Activated CD4-positive, alpha-beta T cell treated with anti-CD3 and anti-CD28 coated beads for 36 hours (primary cell): ENCODE measurements around the gene WDR41. TPM values are rescaled to one million over a fixed set of nuclear protein-coding genes. Genes with fewer than 3 reads are reported as not detected.

Experiments
- ATAC-seq: fragments of 200-7000 bp; cut with Tn5 transposase; one replicate; pipeline ENCODE4 v1.10.0; 2021; ENCODE audit warnings: mild to moderate bottlenecking, moderate library complexity
- CTCF ChIA-PET: fragments of 350-600 bp; sonication (Branson Sonifier 250); formaldehyde crosslinking; loops from one replicate; lab custom pipeline; 2021; ENCODE audit warnings: antibody characterized with exemption; lab: Charles Lee
- POLR2A ChIA-PET: fragments of 350-600 bp; sonication (Branson Sonifier 250); formaldehyde crosslinking; loops from one replicate; lab custom pipeline; 2021; ENCODE audit warnings: antibody characterized with exemption, inconsistent platforms; lab: Charles Lee
- DNase-seq: peaks from one replicate; pipeline ENCODE4 v3.0.0-alpha.2; 2020
- H3K27ac Mint-ChIP-seq: one replicate; pipeline ENCODE4 v1.8.0; 2021; ENCODE audit warnings: mixed read lengths
- H3K27me3 Mint-ChIP-seq: one replicate; pipeline ENCODE4 v1.8.0; 2021; ENCODE audit warnings: mixed read lengths
- H3K36me3 Mint-ChIP-seq: one replicate; pipeline ENCODE4 v1.8.0; 2021; ENCODE audit warnings: low read depth, mixed read lengths
- H3K4me1 Mint-ChIP-seq: one replicate; pipeline ENCODE4 v1.8.0; 2021; ENCODE audit warnings: mixed read lengths
- H3K4me3 Mint-ChIP-seq: one replicate; pipeline ENCODE4 v1.8.0; 2021; ENCODE audit warnings: mild to moderate bottlenecking, moderate library complexity, mixed read lengths
- H3K9me3 Mint-ChIP-seq: one replicate; pipeline ENCODE4 v1.8.0; 2021; ENCODE audit warnings: low read depth, mixed read lengths
- intact Hi-C, 2 experiments: fragments of 100-400 bp; cut with DNase I in 1 of 2; cut with micrococcal nuclease in 1 of 2; formaldehyde crosslinking; loops; one replicate each; pipeline versions ENCODE4 v1.14.2 to v1.15.1; 2022 to 2024; cut with DNase I, micrococcal nuclease
- total RNA-seq, 2 experiments: library from RNA; stranded (reverse); gene quantifications; one replicate each; pipeline ENCODE4 v1.2.3, GENCODE V29; 2021

WDR41 gene
- total RNA-seq, 2 experiments from 2014 or later = 24.2 to 25.4 TPM

DNA sequence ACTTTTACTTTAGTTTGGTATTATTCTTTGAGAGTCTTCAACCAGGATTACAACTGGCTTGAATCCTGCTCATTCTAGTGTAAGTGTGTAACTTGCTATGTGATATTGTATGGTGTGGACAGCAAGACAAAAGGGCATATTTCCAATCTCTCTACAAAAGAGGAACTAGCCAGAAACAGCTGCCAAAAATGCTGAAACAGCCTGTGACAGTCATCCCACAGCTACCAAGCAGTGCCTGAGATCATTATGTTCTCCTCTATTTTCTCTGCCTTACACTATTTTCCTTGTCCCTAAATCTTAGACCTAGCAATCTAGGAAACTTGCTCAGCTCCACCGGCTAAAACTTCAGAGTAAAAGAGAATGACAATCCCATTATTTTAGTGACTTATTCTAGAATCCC is 42.8 kb downstream of the WDR41 start:
- POLR2A ChIA-PET = no interaction called here
- DNase-seq (no peak), ATAC-seq (no peak)
- Mint-ChIP-seq H3K4me3 (no peak overlapping the region), H3K9me3 (no peaks in the 10 kb centered on the region), H3K27ac (no peak overlapping the region), H3K4me1 (no peaks in the 10 kb centered on the region), H3K27me3 (no peaks in the 10 kb centered on the region), H3K36me3 (peaks cover 45% of the 10 kb centered on the region)
- intact Hi-C loops = no loop called here
- CTCF ChIA-PET = interaction anchor here (2.5 kb wide), 1 partner anchor 12 kb away, joined by 7 read pairs; no protein-coding TSS in a partner anchor

DNA sequence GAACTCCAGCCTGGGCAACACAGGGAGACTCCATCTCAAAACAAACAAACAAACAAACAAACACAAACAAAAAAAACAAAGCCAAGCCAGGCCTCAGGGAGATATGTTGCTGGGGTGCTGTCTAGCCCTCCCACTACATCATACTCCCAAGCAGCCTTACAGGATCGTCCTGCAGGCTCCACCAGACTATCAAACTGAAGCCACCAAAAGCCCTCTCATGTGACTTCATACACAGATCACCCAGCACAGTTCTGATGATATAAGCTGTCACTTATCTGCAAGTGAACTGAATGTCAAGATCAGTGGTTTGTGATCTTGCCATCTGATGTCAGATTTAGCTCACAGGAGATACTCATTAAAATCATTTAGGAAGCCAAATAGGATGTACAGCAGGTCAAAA is 43.3 kb downstream of the WDR41 start:
- Mint-ChIP-seq H3K4me3 (no peak overlapping the region), H3K36me3 (peaks cover 46% of the 10 kb centered on the region), H3K4me1 (no peaks in the 10 kb centered on the region), H3K27me3 (no peaks in the 10 kb centered on the region), H3K27ac (no peak overlapping the region), H3K9me3 (no peaks in the 10 kb centered on the region)
- no peak for DNase-seq
- intact Hi-C loops = no loop called here
- POLR2A ChIA-PET = no interaction called here
- ATAC-seq = no peak
- CTCF ChIA-PET = interaction anchor here (2.5 kb wide), 1 partner anchor 12 kb away, joined by 7 read pairs; no protein-coding TSS in a partner anchor

DNA sequence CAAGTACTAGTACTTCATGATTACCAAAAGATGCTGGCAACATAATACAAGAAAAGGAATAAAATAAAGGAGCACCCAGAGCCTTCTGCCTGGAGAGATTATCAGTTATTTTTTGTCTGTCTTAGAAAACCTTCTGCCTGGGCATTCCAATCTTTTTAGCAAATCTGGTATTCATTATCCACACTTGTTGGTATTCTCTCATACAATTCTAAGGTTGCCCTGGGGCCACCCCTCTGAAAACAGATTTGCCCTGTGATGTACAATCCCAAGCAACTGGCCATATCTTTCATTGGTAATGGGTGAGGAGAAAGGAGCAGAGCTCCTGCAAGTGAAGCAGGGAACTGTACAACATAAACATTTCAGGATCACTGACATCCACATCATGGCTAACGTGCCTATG is 47.8 kb downstream of the WDR41 start:
- DNase-seq = no peak
- Mint-ChIP-seq H3K27ac (no peak overlapping the region), H3K36me3 (peaks cover 38% of the 10 kb centered on the region), H3K4me3 (no peak overlapping the region), H3K4me1 (no peaks in the 10 kb centered on the region), H3K9me3 (no peaks in the 10 kb centered on the region), H3K27me3 (no peaks in the 10 kb centered on the region)
- ChIA-PET POLR2A (no interaction called here), CTCF (no interaction called here)
- ATAC-seq = no peak
- intact Hi-C loops = no loop called here

DNA sequence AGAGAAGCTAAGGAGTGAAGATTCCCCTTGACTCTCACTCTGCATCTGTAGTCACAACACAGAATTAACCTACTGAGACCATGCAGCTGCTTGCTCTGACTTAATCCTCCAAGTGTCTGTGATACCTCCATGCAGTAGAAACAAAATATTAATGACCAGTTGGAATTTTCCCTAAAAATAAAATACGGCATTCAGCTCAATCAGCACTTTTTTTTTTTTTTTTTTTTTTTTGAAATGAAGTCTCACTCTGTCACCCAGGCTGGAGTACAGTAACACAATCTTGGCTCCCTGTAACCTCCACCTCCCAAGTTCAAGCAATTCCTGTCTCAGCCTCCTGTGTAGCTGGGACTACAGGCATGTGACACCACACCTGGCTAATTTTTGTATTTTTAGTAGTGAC is 48.4 kb downstream of the WDR41 start:
- Mint-ChIP-seq H3K4me1 (no peaks in the 10 kb centered on the region), H3K9me3 (no peaks in the 10 kb centered on the region), H3K4me3 (no peak overlapping the region), H3K27ac (no peak overlapping the region), H3K36me3 (peaks cover 31% of the 10 kb centered on the region), H3K27me3 (no peaks in the 10 kb centered on the region)
- ChIA-PET CTCF (no interaction called here), POLR2A (no interaction called here)
- DNase-seq (no peak), ATAC-seq (no peak)
- intact Hi-C loops = no loop called here

DNA sequence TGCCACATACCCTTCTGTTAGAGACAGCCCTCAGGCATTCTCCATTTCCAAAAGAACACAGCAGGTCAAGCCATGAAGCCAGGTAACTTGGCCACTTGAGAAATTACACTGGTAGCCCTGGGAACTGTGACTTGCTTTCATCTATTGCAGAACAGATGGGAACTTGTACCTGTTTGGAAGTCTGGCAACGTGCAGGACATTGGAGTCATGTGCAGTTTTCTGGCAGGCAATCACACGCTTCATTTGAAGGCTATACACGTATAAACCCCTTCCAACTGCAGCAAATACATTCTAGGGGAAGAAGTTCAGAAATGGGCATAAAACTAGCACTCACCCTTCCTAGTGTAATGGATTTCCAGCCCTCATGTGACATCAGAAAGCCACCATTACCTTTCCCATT is 54.0 kb downstream of the WDR41 start:
- intact Hi-C loops = no loop called here
- Mint-ChIP-seq H3K27ac (no peak overlapping the region), H3K9me3 (no peaks in the 10 kb centered on the region), H3K4me1 (no peaks in the 10 kb centered on the region), H3K36me3 (peaks cover 6% of the 10 kb centered on the region), H3K4me3 (no peak overlapping the region), H3K27me3 (no peaks in the 10 kb centered on the region)
- no peak for DNase-seq
- ATAC-seq = no peak
- ChIA-PET CTCF (interaction anchor here (1.3 to 1.7 kb wide), 2 partner anchors 10 to 293 kb away, joined by 3 to 8 read pairs; no protein-coding TSS in a partner anchor), POLR2A (no interaction called here)

DNA sequence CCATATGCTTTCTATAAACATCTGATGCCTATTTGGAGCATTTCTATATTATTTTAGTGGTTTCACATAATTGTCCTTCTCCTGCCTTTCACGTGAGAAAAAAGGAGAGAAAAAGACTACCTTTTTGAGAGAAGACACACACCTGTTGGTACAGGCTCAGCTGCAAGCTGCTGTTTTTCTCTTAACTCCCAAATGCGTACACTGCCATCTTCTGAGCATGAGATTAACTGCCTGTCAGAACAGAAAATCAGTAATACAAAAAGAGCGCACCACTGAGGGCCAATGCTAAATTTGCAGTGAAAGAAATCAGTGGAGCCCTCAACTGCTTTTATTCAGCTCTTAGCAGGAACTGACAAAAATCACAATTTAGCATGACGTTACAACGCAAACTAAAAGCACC is 54.9 kb downstream of the WDR41 start:
- ATAC-seq (no peak), DNase-seq (no peak)
- intact Hi-C loops = loop anchor here (1.0 to 2.0 kb wide), 2 partner anchors 292 to 293 kb away; no protein-coding TSS in a partner anchor
- POLR2A ChIA-PET = interaction anchor here (0.6 kb wide), 1 partner anchor 103 kb away, joined by 5 read pairs; no protein-coding TSS in a partner anchor
- no peaks in the 10 kb centered on the region for H3K27me3 Mint-ChIP-seq
- H3K4me1 Mint-ChIP-seq = no peaks in the 10 kb centered on the region
- H3K27ac Mint-ChIP-seq = no peak overlapping the region
- CTCF ChIA-PET = interaction anchor here (0.7 to 1.9 kb wide), 7 partner anchors 9 to 292 kb away, joined by 3 to 8 read pairs (median 3); no protein-coding TSS in a partner anchor
- no peak overlapping the region for H3K4me3 Mint-ChIP-seq
- peaks cover 6% of the 10 kb centered on the region for H3K36me3 Mint-ChIP-seq
- H3K9me3 Mint-ChIP-seq = no peaks in the 10 kb centered on the region

DNA sequence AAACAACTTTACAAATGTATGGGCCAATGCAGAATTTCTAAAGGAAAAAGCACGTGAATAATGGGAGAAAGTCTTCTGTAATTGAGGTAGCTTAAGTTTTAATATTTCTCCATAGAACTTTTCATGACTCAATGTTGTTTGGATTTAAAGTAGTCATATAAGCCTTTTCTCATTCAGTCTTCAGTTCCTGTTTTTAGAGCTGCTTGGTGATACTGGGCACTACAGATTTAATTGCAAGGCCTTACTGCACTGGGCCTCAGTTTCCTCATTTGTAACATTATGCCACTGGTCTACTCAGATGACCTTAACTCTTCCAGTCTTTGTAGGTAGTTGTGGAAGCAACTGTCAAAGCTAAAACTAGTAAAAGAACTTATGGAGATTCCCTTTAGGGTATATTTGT is 60.4 kb downstream of the WDR41 start:
- H3K9me3 Mint-ChIP-seq = no peaks in the 10 kb centered on the region
- no peaks in the 10 kb centered on the region for H3K27me3 Mint-ChIP-seq
- no peak for ATAC-seq
- CTCF ChIA-PET = interaction anchor here (0.6 kb wide), 1 partner anchor 733 kb away, joined by 3 read pairs; no protein-coding TSS in a partner anchor
- H3K27ac Mint-ChIP-seq = no peak overlapping the region
- peaks cover 8% of the 10 kb centered on the region for H3K36me3 Mint-ChIP-seq
- no peak overlapping the region for H3K4me3 Mint-ChIP-seq
- DNase-seq = no peak
- POLR2A ChIA-PET = interaction anchor here (0.6 kb wide), 1 partner anchor 1526 kb away, joined by 4 read pairs; no protein-coding TSS in a partner anchor
- intact Hi-C loops = no loop called here
- peaks cover 7% of the 10 kb centered on the region for H3K4me1 Mint-ChIP-seq

DNA sequence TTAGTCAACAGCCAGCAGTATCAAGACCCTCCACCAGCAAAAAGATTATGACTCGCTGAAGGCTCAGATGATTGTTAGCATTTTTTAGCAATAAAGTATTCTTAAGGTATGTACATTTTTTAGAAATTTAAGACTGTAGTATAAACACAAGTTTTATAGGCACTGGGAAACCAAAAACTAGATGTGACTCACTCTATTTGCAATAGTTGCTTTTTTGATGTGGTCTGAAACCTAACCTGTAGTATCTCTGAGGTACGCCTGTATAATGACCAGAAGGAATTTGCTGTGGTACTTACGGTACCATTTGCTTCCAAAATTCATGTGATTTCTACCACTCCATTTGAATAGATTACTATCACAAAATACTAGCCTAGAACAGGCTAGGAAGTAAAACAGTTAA is 60.8 kb downstream of the WDR41 start:
- no peak overlapping the region for H3K4me3 Mint-ChIP-seq
- no peak for DNase-seq
- H3K27me3 Mint-ChIP-seq = no peaks in the 10 kb centered on the region
- CTCF ChIA-PET = interaction anchor here (0.6 kb wide), 1 partner anchor 733 kb away, joined by 3 read pairs; no protein-coding TSS in a partner anchor
- H3K36me3 Mint-ChIP-seq = peaks cover 8% of the 10 kb centered on the region
- POLR2A ChIA-PET = no interaction called here
- H3K9me3 Mint-ChIP-seq = no peaks in the 10 kb centered on the region
- ATAC-seq = no peak
- H3K4me1 Mint-ChIP-seq = peaks cover 7% of the 10 kb centered on the region
- intact Hi-C loops = no loop called here
- H3K27ac Mint-ChIP-seq = no peak overlapping the region

DNA sequence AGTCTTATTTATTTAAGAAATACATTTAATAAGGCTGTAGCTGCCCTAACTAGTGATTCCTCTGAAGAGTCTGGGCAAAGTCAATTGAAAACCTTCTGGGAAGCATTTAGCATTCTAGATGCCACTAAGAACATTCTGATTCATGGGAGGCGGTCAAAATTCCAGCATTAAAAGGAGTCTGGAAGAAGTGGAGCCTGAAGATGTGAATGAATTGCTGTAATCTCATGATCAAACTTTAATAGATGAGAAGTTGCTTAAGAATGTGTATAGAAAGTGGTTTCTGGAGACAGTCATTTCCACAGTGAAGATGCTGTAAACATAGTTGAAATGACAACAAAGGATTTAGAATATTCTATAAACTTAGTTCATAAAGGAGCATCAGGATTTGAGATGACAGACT is 61.4 kb downstream of the WDR41 start:
- no peak for DNase-seq
- peaks cover 7% of the 10 kb centered on the region for H3K36me3 Mint-ChIP-seq
- no peak overlapping the region for H3K27ac Mint-ChIP-seq
- no peaks in the 10 kb centered on the region for H3K27me3 Mint-ChIP-seq
- intact Hi-C loops = no loop called here
- CTCF ChIA-PET = no interaction called here
- no peak for ATAC-seq
- peaks cover 7% of the 10 kb centered on the region for H3K4me1 Mint-ChIP-seq
- H3K4me3 Mint-ChIP-seq = no peak overlapping the region
- H3K9me3 Mint-ChIP-seq = no peaks in the 10 kb centered on the region
- POLR2A ChIA-PET = no interaction called here

DNA sequence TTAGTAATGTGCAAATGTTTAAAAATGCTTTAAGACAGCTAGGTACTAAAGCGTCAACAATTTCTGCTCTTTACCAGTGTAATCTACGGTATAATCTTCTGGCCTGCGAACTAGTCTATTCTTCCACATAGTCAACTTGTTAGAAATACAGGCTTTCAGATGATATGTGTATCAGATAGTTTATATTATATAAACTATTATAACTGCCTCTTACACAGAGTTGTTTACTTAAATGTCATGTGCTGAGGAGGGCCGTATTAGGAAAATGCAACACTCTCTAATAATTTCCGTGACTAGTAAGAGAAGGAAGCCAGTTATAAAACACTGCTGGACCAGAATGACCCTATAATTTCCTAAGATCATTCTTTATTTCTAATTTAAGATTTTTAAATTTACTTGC is 63.6 kb downstream of the WDR41 start:
- no peak for DNase-seq
- H3K36me3 Mint-ChIP-seq = peaks cover 2% of the 10 kb centered on the region
- H3K27me3 Mint-ChIP-seq = no peaks in the 10 kb centered on the region
- intact Hi-C loops = no loop called here
- ATAC-seq = no peak
- ChIA-PET CTCF (interaction anchor here (1.0 kb wide), 2 partner anchors 9 to 123 kb away, joined by 3 read pairs; no protein-coding TSS in a partner anchor), POLR2A (interaction anchor here (0.7 kb wide), 1 partner anchor 201 kb away, joined by 3 read pairs; no protein-coding TSS in a partner anchor)
- peaks cover 11% of the 10 kb centered on the region for H3K4me1 Mint-ChIP-seq
- H3K27ac Mint-ChIP-seq = no peak overlapping the region
- no peaks in the 10 kb centered on the region for H3K9me3 Mint-ChIP-seq
- no peak overlapping the region for H3K4me3 Mint-ChIP-seq

DNA sequence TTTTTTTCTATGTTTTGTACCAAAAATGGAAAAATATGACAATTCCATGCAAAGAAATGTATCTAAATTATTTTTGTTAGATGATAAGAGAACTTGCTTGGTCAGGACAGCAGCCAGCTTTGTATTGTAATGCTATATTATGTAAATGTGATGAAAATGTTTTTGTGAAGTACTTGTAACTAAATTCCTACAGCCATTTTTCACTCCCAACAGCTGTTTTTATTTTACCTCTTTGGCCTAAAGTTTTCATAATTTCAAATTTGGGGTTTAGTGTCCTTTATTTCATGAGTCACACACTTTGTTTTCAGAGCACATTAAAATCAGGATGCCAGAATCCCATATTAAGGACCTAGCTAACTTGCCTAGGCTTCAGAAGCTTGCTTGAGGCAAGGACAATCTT is 64.1 kb downstream of the WDR41 start:
- ChIA-PET CTCF (interaction anchor here (1.0 kb wide), 2 partner anchors 9 to 122 kb away, joined by 3 read pairs; no protein-coding TSS in a partner anchor), POLR2A (interaction anchor here (0.5 kb wide), 1 partner anchor 75 kb away, joined by 3 read pairs; no protein-coding TSS in a partner anchor)
- no peak overlapping the region for H3K27ac Mint-ChIP-seq
- H3K9me3 Mint-ChIP-seq = no peaks in the 10 kb centered on the region
- no peak for DNase-seq
- intact Hi-C loops = no loop called here
- H3K4me1 Mint-ChIP-seq = peaks cover 11% of the 10 kb centered on the region
- no peaks in the 10 kb centered on the region for H3K27me3 Mint-ChIP-seq
- no peak for ATAC-seq
- H3K36me3 Mint-ChIP-seq = peaks cover 2% of the 10 kb centered on the region
- no peak overlapping the region for H3K4me3 Mint-ChIP-seq

DNA sequence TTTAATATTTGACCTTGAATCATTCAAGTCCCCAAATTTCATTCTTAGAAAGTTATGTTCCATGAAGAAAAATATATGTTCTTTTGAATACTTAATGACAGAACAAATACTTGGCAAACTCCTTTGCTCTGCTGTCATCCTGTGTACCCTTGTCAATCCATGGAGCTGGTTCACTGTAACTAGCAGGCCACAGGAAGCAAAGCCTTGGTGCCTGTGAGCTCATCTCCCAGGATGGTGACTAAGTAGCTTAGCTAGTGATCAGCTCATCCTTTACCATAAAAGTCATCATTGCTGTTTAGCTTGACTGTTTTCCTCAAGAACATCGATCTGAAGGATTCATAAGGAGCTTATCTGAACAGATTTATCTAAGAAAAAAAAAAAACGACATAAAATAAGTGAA is 65.4 kb downstream of the WDR41 start:
- H3K27me3 Mint-ChIP-seq = peaks cover 2% of the 10 kb centered on the region
- H3K9me3 Mint-ChIP-seq = no peaks in the 10 kb centered on the region
- ChIA-PET CTCF (interaction anchor here (1.5 kb wide), 1 partner anchor 185 kb away, joined by 4 read pairs; no protein-coding TSS in a partner anchor), POLR2A (no interaction called here)
- no peak overlapping the region for H3K27ac Mint-ChIP-seq
- no peak overlapping the region for H3K4me3 Mint-ChIP-seq
- peaks cover 11% of the 10 kb centered on the region for H3K4me1 Mint-ChIP-seq
- no peak for DNase-seq
- H3K36me3 Mint-ChIP-seq = peaks cover 2% of the 10 kb centered on the region
- intact Hi-C loops = no loop called here
- peak; percentile 51 for ATAC-seq
